HG03575 (cell line): ENCODE results near the gene TCF20.

Experiments used
- ATAC-seq: cut with Tn5 transposase; IDR thresholded peaks from one replicate; pipeline ENCODE4 v1.9.1; 2021; ENCODE audit not compliant: unreplicated experiment, insufficient number of reproducible peaks, low FRiP score; ENCODE audit errors: extremely low read depth

The TCF20 gene

GRCh38 chr22:42225841-42226240 lies 44.6 kb downstream of the TCF20 start:
- no peak for ATAC-seq

- no peak for ATAC-seq
These were observed 48.3 kb downstream of the TCF20 start for GRCh38 chr22:42222140-42222539.
